Left ventricle myocardium superior (tissue), 1 donor: ENCODE data around the gene KRTAP5-4. TPM values are rescaled to one million over a fixed set of nuclear protein-coding genes. Genes with fewer than 3 reads are reported as not detected.
A peak's percentile ranks its signal among the peaks of the same experiment; 100 is the strongest.
"Not testable (repeated sequence)": the region's sequence is repeated elsewhere in the genome, so short reads cannot be mapped to it uniquely, and the experiment has no call there.

ENCODE experiments used
- ATAC-seq: fragments of 200-7000 bp; cut with Tn5 transposase; one replicate; pipeline ENCODE4 v1.9.1; 2020; ENCODE audit warnings: mild to moderate bottlenecking, moderate library complexity
- DNase-seq: peaks from one replicate; pipeline ENCODE4 v3.0.0-alpha.2; 2020
- intact Hi-C: fragments of 100-400 bp; cut with micrococcal nuclease; formaldehyde crosslinking; loops from one replicate; pipeline ENCODE4 v1.11.0; 2022
- total RNA-seq: library from RNA; stranded (reverse); fragmentation: NEBNext Ultra II Directional; extraction: Animal tissue kit (Norgen Biotek cat#: 25700); gene quantifications from one replicate; pipeline ENCODE4 v1.2.1, GENCODE V29; 2021
- donor health status: DM: no; HTN: yes; CAD: no; lungs with severe emphysema.

KRTAP5-4 gene
- total RNA-seq, 1 donor from 2014 or later, result not detected

GRCh38 chr11:1608363-1608762 is 13.6 kb downstream of the KRTAP5-4 start, which contains the start of gene KRTAP5-3:
Gene KRTAP5-3, minus strand, starts transcription at chr11:1608463. Its CDS starts 78 bp downstream, at chr11:1608385.
- ATAC-seq (peak; percentile 50), DNase-seq (no peak)
- intact Hi-C loops, result no loop called here

GRCh38 chr11:1607901-1608300 is 14.0 kb downstream of the KRTAP5-4 start:
- intact Hi-C loops, DNase-seq, ATAC-seq: not testable (repeated sequence)

- intact Hi-C loops, DNase-seq, ATAC-seq: not testable (repeated sequence)
Measured at GRCh38 chr11:1607156-1607845, 14.6 kb downstream of the KRTAP5-4 start.

GRCh38 chr11:1605923-1606322 is 16.0 kb downstream of the KRTAP5-4 start:
- DNase-seq, intact Hi-C loops: not testable (repeated sequence)

GRCh38 chr11:1604711-1605110 is 17.2 kb downstream of the KRTAP5-4 start:
- intact Hi-C loops, result no loop called here
- no peak for ATAC-seq
- no peak for DNase-seq

More at GRCh38 chr11:1605923-1606322, 16.0 kb downstream of the KRTAP5-4 start:
- ATAC-seq, result not testable (repeated sequence)

- intact Hi-C loops, result no loop called here
- ATAC-seq (no peak), DNase-seq (no peak)
Measured at GRCh38 chr11:1604181-1604580, 17.8 kb downstream of the KRTAP5-4 start.

- DNase-seq (no peak), ATAC-seq (no peak)
- intact Hi-C loops, result no loop called here
Measured at GRCh38 chr11:1603629-1604028, 18.3 kb downstream of the KRTAP5-4 start.

- DNase-seq, intact Hi-C loops, ATAC-seq: not testable (repeated sequence)
Measured at GRCh38 chr11:1601663-1602062, 20.3 kb downstream of the KRTAP5-4 start.

- DNase-seq, result no peak
- no peak for ATAC-seq
- intact Hi-C loops, result no loop called here
Measured at GRCh38 chr11:1600626-1601025, 21.3 kb downstream of the KRTAP5-4 start.

- DNase-seq, result no peak
- intact Hi-C loops, result no loop called here
- ATAC-seq, result no peak
Measured at GRCh38 chr11:1598816-1599215, 23.1 kb downstream of the KRTAP5-4 start.

- DNase-seq, intact Hi-C loops, ATAC-seq: not testable (repeated sequence)
Measured at GRCh38 chr11:1598406-1598805, 23.5 kb downstream of the KRTAP5-4 start.

GRCh38 chr11:1597994-1598380 is 24.0 kb downstream of the KRTAP5-4 start, which contains the start of gene KRTAP5-2:
Gene KRTAP5-2, minus strand, starts transcription at chr11:1598294. Its CDS starts 44 bp downstream, at chr11:1598250.
- DNase-seq (no peak), ATAC-seq (no peak)
- intact Hi-C loops, result no loop called here

GRCh38 chr11:1597331-1597993 is 24.5 kb downstream of the KRTAP5-4 start:
- ATAC-seq, result no peak
- DNase-seq, result no peak
- intact Hi-C loops, result no loop called here

GRCh38 chr11:1596576-1597121 is 25.3 kb downstream of the KRTAP5-4 start:
- intact Hi-C loops, DNase-seq, ATAC-seq: not testable (repeated sequence)

GRCh38 chr11:1595994-1596575 is 25.9 kb downstream of the KRTAP5-4 start:
- ATAC-seq, DNase-seq, intact Hi-C loops: not testable (repeated sequence)

- ATAC-seq (no peak), DNase-seq (no peak)
- intact Hi-C loops, result no loop called here
Measured at GRCh38 chr11:1592628-1593027, 29.3 kb downstream of the KRTAP5-4 start.

- intact Hi-C loops, result no loop called here
- ATAC-seq (no peak), DNase-seq (no peak)
Measured at GRCh38 chr11:1589996-1590395, 31.9 kb downstream of the KRTAP5-4 start.

GRCh38 chr11:1589191-1589963 is 32.6 kb downstream of the KRTAP5-4 start:
- intact Hi-C loops, DNase-seq: not testable (repeated sequence)
- peak; percentile 66 for ATAC-seq

GRCh38 chr11:1586699-1587098 is 35.2 kb downstream of the KRTAP5-4 start:
- DNase-seq (no peak), ATAC-seq (no peak)
- intact Hi-C loops, result no loop called here
